ACC112 (cell line): ENCODE data around the gene CES3.
"Not testable (repeated sequence)": the region's sequence is repeated elsewhere in the genome, so short reads cannot be mapped to it uniquely, and the experiment has no call there.

ENCODE experiments used
- H2AFZ ChIP-seq: fragments of 200-600 bp; sonication (generic); one replicate; pipeline ENCODE4 v1.6.0; 2017; ENCODE audit warnings: antibody characterized with exemption, low read length; ENCODE audit not compliant: unreplicated experiment
- H3K27ac ChIP-seq: fragments of 200-600 bp; sonication (generic); 2 replicates; pipeline ENCODE4 v1.5.1; 2014; ENCODE audit warnings: low read depth, mild to moderate bottlenecking, antibody characterized with exemption, low read length, moderate library complexity
- H3K27me3 ChIP-seq: fragments of 200-600 bp; sonication (generic); 2 replicates; pipeline ENCODE4 v1.6.1; 2014; ENCODE audit warnings: mild to moderate bottlenecking, antibody characterized with exemption, low read length, moderate library complexity, mixed read lengths; ENCODE audit not compliant: insufficient read depth
- H3K36me3 ChIP-seq: fragments of 200-600 bp; sonication (generic); 2 replicates; pipeline ENCODE4 v1.6.1; 2016; ENCODE audit warnings: mild to moderate bottlenecking, antibody characterized with exemption, low read length, moderate library complexity, mixed read lengths; ENCODE audit not compliant: insufficient read depth
- H3K4me1 ChIP-seq: fragments of 200-600 bp; sonication (generic); one replicate; pipeline ENCODE4 v1.6.1; 2016; ENCODE audit warnings: low read length, mixed read lengths; ENCODE audit not compliant: insufficient read depth, unreplicated experiment, control insufficient read depth
- H3K4me3 ChIP-seq: fragments of 200-600 bp; sonication (generic); 2 replicates; pipeline ENCODE4 v1.5.1; 2014; ENCODE audit warnings: mild to moderate bottlenecking, low read depth, low read length
- H3K79me2 ChIP-seq: fragments of 200-600 bp; sonication (generic); one replicate; pipeline ENCODE4 v1.6.0; 2016; ENCODE audit warnings: low read length; ENCODE audit not compliant: control insufficient read depth, unreplicated experiment, insufficient read depth

Gene CES3

GRCh38 chr16:66972983-66973382 lies 11.9 kb downstream of the CES3 start:
- Histone ChIP-seq H3K27me3 (no peaks in the 10 kb centered on the region), H3K27ac (no peak overlapping the region), H3K4me3 (no peak overlapping the region), H3K36me3 (no peaks in the 10 kb centered on the region), H3K4me1 (peaks cover 4% of the 10 kb centered on the region), H2AFZ (no peak overlapping the region), H3K79me2 (no peaks in the 10 kb centered on the region)

DNA sequence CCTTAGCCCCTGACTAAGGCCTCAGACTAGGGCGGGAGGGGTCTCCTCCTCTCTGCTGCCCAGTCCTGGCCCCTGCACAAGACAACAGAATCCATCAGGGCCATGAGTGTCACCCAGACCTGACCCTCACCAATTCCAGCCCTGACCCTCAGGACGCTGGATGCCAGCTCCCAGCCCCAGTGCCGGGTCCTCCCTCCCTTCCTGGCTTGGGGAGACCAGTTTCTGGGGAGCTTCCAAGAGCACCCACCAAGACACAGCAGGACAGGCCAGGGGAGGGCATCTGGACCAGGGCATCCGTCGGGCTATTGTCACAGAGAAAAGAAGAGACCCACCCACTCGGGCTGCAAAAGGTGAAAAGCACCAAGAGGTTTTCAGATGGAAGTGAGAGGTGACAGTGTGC lies 12.7 kb downstream of the CES3 start:
- Histone ChIP-seq H3K4me3 (no peak overlapping the region), H3K27me3 (no peaks in the 10 kb centered on the region), H3K79me2 (no peaks in the 10 kb centered on the region), H3K27ac (no peak overlapping the region), H2AFZ (no peak overlapping the region), H3K4me1 (peaks cover 6% of the 10 kb centered on the region), H3K36me3 (no peaks in the 10 kb centered on the region)

- H3K27me3 ChIP-seq, H3K36me3 ChIP-seq, H3K79me2 ChIP-seq, H2AFZ ChIP-seq, H3K27ac ChIP-seq, H3K4me3 ChIP-seq: not testable (repeated sequence)
- peaks cover 12% of the 10 kb centered on the region for H3K4me1 ChIP-seq
Measured at GRCh38 chr16:66974156-66974931, 13.3 kb downstream of the CES3 start.

- not testable (repeated sequence) for H3K36me3 ChIP-seq, H2AFZ ChIP-seq, H3K27ac ChIP-seq, H3K27me3 ChIP-seq, H3K4me3 ChIP-seq, H3K79me2 ChIP-seq
- peaks cover 12% of the 10 kb centered on the region for H3K4me1 ChIP-seq
Measured at GRCh38 chr16:66974932-66975246, 13.8 kb downstream of the CES3 start.

DNA sequence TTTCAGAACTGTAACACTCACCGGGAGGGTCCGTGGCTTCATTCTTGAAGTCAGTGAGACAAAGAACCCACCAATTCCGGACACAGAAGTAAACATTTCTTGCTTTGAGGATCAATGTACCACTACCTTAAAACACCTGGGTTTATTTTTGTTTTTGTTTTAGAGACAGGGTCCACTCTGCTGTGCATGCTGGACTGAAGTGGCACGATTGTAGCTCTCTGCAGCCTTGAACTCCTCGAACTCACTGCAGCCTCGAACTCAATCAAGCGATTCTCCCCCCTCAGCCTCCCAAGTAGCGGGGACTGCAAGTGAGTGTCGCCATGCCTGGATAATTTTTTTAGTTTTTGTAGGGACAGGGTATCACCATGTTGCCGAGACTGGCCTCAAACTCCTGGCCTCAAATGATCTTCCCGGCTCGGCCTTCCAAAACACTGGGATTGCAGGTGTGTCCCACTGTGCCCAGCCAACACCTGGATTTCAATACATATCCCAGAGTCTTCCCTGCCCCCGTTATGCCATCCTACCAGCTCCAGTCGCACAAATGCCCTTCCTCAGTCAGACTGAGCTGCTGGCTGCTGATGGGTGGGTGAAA lies 14.3 kb downstream of the CES3 start:
- no peaks in the 10 kb centered on the region for H3K79me2 ChIP-seq
- H3K4me1 ChIP-seq: peaks cover 12% of the 10 kb centered on the region
- H2AFZ ChIP-seq: no peak overlapping the region
- no peak overlapping the region for H3K27ac ChIP-seq
- no peaks in the 10 kb centered on the region for H3K27me3 ChIP-seq
- H3K4me3 ChIP-seq: no peak overlapping the region
- H3K36me3 ChIP-seq: no peaks in the 10 kb centered on the region

GRCh38 chr16:66976746-66977145 lies 15.7 kb downstream of the CES3 start:
- no peaks in the 10 kb centered on the region for H3K36me3 ChIP-seq
- H2AFZ ChIP-seq: no peak overlapping the region
- H3K79me2 ChIP-seq: no peaks in the 10 kb centered on the region
- H3K27me3 ChIP-seq: no peaks in the 10 kb centered on the region
- H3K4me3 ChIP-seq: no peak overlapping the region
- H3K27ac ChIP-seq: no peak overlapping the region
- H3K4me1 ChIP-seq: peaks cover 8% of the 10 kb centered on the region

- peaks cover 8% of the 10 kb centered on the region for H3K4me1 ChIP-seq
- no peak overlapping the region for H3K4me3 ChIP-seq
Measured at GRCh38 chr16:66977341-66978113, 16.5 kb downstream of the CES3 start.

DNA sequence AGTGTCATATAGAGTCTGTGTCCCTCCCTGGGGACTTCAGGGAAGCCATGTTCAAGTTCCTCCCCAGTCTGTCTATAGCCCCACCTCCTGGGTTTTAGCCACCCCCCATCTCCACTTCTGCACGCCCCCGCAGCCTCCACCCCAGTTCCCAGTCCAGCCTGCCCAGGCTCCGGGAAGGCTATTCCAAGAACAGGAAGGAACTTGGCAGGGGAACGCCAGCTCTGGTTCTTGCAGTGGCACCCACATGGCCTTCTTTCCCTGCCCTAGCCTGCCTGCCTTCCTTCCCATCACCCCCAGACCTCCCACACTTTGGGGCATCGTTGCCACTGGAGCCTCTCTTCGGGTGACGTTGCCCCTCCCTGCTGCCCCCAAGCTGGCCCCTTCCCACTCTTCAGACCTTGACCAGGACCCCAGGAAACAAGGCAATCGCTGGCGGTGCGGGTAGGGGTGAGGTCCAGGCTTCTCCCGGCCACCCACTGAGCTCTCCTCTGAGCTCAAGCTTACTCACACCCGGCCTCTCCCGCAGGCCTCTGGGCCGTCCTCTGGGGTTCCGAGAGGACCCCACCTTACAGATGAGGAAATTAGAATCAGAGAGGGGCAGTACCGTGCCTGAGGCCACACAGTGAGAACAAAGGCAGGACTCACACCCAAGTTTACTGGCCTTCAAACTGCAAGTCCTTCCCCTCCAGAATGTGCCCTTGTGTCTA lies 18.1 kb downstream of the CES3 start:
- no peaks in the 10 kb centered on the region for H3K79me2 ChIP-seq
- H3K4me1 ChIP-seq: peaks cover 8% of the 10 kb centered on the region
- no peak overlapping the region for H3K4me3 ChIP-seq
- no peak overlapping the region for H3K27ac ChIP-seq
- H3K27me3 ChIP-seq: no peaks in the 10 kb centered on the region
- peak overlapping the region; percentile 53 for H2AFZ ChIP-seq
- no peaks in the 10 kb centered on the region for H3K36me3 ChIP-seq

More at GRCh38 chr16:66977341-66978113, 16.5 kb downstream of the CES3 start:
- Histone ChIP-seq H3K79me2 (no peaks in the 10 kb centered on the region), H3K27ac (no peak overlapping the region), H2AFZ (no peak overlapping the region), H3K36me3 (no peaks in the 10 kb centered on the region), H3K27me3 (no peaks in the 10 kb centered on the region)

GRCh38 chr16:66983033-66983432 lies 22.0 kb downstream of the CES3 start:
- no peaks in the 10 kb centered on the region for H3K27me3 ChIP-seq
- H2AFZ ChIP-seq: no peak overlapping the region
- no peaks in the 10 kb centered on the region for H3K36me3 ChIP-seq
- H3K4me1 ChIP-seq: peaks cover 8% of the 10 kb centered on the region
- no peak overlapping the region for H3K27ac ChIP-seq
- no peaks in the 10 kb centered on the region for H3K79me2 ChIP-seq
- no peak overlapping the region for H3K4me3 ChIP-seq

- H3K36me3 ChIP-seq: no peaks in the 10 kb centered on the region
Measured at GRCh38 chr16:66984892-66985311, 23.8 kb downstream of the CES3 start.

More at GRCh38 chr16:66984892-66985311, 23.8 kb downstream of the CES3 start:
- H3K4me1 ChIP-seq: no peaks in the 10 kb centered on the region
- no peaks in the 10 kb centered on the region for H3K27me3 ChIP-seq
- H3K4me3 ChIP-seq: no peak overlapping the region
- no peak overlapping the region for H3K27ac ChIP-seq
- H3K79me2 ChIP-seq: no peaks in the 10 kb centered on the region
- H2AFZ ChIP-seq: no peak overlapping the region
